NB4 (cell line): ENCODE measurements around the gene SEL1L2.

ENCODE experiments used
- POLR2A ChIP-seq: IDR thresholded peaks from 2 replicates; pipeline ENCODE4 v1.6.1; 2011; ENCODE audit warnings: mild to moderate bottlenecking; ENCODE audit not compliant: insufficient read length; ENCODE audit errors: extremely low read depth
- TF ChIP-seq, protein P1 (sequence below): IDR thresholded peaks from one replicate; pipeline ENCODE4 v1.5.1; 2012; ENCODE audit warnings: low read depth, low read length

DNA sequence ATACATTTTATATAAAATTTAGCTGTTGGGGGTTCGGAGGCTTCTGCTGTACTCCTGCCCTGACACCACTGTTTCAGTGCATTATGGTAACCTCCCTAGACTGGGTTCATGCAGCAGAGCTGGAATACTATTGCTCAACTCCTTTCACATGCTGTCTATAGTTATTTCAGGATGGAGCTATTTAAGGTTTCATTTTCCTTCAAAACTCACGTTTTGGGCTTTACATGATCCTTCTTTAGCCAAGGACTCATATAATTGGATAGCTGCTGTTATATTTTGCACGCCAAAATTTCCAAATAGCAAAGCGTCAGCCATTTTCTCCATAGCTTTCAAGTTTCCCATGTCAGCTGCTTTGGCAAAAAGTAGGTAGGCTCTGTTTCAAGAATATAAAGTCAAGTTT is 76.8 kb downstream of the SEL1L2 start:
- TF ChIP-seq, protein P1, sequence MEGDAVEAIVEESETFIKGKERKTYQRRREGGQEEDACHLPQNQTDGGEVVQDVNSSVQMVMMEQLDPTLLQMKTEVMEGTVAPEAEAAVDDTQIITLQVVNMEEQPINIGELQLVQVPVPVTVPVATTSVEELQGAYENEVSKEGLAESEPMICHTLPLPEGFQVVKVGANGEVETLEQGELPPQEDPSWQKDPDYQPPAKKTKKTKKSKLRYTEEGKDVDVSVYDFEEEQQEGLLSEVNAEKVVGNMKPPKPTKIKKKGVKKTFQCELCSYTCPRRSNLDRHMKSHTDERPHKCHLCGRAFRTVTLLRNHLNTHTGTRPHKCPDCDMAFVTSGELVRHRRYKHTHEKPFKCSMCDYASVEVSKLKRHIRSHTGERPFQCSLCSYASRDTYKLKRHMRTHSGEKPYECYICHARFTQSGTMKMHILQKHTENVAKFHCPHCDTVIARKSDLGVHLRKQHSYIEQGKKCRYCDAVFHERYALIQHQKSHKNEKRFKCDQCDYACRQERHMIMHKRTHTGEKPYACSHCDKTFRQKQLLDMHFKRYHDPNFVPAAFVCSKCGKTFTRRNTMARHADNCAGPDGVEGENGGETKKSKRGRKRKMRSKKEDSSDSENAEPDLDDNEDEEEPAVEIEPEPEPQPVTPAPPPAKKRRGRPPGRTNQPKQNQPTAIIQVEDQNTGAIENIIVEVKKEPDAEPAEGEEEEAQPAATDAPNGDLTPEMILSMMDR: no peak
- TF ChIP-seq POLR2A: no peak
